ENCODE measurements around the gene ACSF2.

DNA sequence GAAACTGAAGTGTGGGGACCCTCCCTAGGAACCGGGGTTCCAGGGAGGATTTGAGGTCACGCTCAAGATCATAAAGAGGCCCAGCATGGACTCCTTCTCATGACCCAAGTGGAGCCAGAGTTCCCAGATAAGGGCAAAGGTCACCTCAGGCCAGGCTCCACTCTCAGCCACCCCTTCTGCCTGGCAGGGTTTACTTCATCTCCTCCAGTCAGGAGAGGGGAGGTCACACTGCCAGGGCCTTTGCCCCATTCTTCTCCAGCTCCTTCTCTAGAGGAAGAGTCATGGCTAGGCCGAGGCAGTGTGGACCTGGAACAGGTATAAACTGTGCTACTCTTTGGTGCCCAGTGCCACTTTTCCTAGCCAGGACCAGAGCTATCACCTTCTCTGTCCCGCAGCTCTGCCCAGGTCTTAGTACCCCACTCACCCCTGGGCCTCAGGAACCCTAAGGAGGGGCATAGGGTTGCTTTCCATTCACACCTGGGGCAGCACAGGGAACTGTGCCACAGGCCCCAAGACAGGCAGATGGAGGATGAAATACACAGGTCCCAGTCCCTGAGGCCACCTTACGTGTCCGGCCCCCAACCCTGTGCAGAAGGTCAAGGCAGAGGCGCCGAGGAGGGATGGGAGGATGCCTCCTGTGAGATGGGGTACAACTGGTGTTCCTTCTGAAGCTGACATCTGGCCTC lies 879 bp upstream of the ACSF2 start:
- TF ChIP-seq EZH2phosphoT487 (conservative IDR thresholded peaks at IDR 0.05; ENCODE audit: low read length): no peak
- TF ChIP-seq, protein P1, sequence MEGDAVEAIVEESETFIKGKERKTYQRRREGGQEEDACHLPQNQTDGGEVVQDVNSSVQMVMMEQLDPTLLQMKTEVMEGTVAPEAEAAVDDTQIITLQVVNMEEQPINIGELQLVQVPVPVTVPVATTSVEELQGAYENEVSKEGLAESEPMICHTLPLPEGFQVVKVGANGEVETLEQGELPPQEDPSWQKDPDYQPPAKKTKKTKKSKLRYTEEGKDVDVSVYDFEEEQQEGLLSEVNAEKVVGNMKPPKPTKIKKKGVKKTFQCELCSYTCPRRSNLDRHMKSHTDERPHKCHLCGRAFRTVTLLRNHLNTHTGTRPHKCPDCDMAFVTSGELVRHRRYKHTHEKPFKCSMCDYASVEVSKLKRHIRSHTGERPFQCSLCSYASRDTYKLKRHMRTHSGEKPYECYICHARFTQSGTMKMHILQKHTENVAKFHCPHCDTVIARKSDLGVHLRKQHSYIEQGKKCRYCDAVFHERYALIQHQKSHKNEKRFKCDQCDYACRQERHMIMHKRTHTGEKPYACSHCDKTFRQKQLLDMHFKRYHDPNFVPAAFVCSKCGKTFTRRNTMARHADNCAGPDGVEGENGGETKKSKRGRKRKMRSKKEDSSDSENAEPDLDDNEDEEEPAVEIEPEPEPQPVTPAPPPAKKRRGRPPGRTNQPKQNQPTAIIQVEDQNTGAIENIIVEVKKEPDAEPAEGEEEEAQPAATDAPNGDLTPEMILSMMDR (IDR thresholded peaks at IDR 0.05; ENCODE audit: insufficient read depth, low read length, poor library complexity, severe bottlenecking): no peak

Measured in SU-DHL-6 (cell line).